ENCODE data around the gene ANGPT4.

ANGPT4 gene

DNA sequence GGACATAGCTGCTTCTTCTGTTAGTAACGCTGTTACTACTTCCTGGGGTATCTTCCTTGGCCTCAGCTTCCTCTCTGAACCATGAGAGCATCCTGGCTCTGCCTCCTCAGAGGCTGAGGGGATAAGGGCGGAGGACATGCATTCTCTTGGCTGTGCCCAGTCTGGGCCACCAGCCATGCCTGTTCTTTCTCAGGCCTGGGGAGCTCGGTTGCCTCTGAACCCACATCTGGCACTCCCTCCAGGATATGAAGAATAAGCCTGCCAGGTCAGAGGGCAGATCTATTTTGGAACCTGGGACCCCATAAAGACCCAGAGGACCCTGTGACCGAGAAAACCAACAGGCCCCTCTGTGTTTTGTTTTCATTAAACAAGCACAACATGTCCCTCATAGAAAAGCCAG, 6.6 kb upstream of the ANGPT4 start:
- H4K20me1 ChIP-seq (ENCODE audit: insufficient read depth, low read length), result no peaks in the 10 kb centered on the region
- no peak overlapping the region for H3K4me2 ChIP-seq (ENCODE audit: low read length)
- H3K4me1 ChIP-seq (ENCODE audit: low read length), result no peaks in the 10 kb centered on the region
- H3K9me3 ChIP-seq (ENCODE audit: insufficient read depth, low read length), result no peaks in the 10 kb centered on the region
- no peak overlapping the region for H3K27ac ChIP-seq (ENCODE audit: low read length)
- no peaks in the 10 kb centered on the region for H3K79me2 ChIP-seq (ENCODE audit: low read length)
- no peak overlapping the region for H3K9ac ChIP-seq (ENCODE audit: low read length)
- H3K36me3 ChIP-seq (replicated peaks; ENCODE audit: low read depth, low read length), result no peaks in the 10 kb centered on the region
- peaks cover 13% of the 10 kb centered on the region; the same call in 1 of the 2 replicates for H3K27me3 ChIP-seq (ENCODE audit: low read depth, low read length)
- H3K4me3 ChIP-seq (ENCODE audit: low read length), result no peak overlapping the region
- no peak for TF ChIP-seq EZH2phosphoT487 (IDR thresholded peaks at IDR 0.05; ENCODE audit: low read depth)
- TF ChIP-seq, protein P1, sequence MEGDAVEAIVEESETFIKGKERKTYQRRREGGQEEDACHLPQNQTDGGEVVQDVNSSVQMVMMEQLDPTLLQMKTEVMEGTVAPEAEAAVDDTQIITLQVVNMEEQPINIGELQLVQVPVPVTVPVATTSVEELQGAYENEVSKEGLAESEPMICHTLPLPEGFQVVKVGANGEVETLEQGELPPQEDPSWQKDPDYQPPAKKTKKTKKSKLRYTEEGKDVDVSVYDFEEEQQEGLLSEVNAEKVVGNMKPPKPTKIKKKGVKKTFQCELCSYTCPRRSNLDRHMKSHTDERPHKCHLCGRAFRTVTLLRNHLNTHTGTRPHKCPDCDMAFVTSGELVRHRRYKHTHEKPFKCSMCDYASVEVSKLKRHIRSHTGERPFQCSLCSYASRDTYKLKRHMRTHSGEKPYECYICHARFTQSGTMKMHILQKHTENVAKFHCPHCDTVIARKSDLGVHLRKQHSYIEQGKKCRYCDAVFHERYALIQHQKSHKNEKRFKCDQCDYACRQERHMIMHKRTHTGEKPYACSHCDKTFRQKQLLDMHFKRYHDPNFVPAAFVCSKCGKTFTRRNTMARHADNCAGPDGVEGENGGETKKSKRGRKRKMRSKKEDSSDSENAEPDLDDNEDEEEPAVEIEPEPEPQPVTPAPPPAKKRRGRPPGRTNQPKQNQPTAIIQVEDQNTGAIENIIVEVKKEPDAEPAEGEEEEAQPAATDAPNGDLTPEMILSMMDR (IDR thresholded peaks at IDR 0.05; ENCODE audit: low read depth, low read length), result no peak
- no peak overlapping the region for H2AFZ ChIP-seq (ENCODE audit: low read depth, low read length)

GRCh38 chr20:921068-921467, 4.9 kb upstream of the ANGPT4 start:
- H3K4me1 ChIP-seq (ENCODE audit: low read length), result no peaks in the 10 kb centered on the region
- no peak overlapping the region for H3K4me2 ChIP-seq (ENCODE audit: low read length)
- no peak overlapping the region for H3K27ac ChIP-seq (ENCODE audit: low read length)
- H3K36me3 ChIP-seq (replicated peaks; ENCODE audit: low read depth, low read length), result no peaks in the 10 kb centered on the region
- no peak overlapping the region for H3K4me3 ChIP-seq (ENCODE audit: low read length)
- no peaks in the 10 kb centered on the region for H3K79me2 ChIP-seq (ENCODE audit: low read length)
- no peak overlapping the region for H3K9ac ChIP-seq (ENCODE audit: low read length)
- TF ChIP-seq EZH2phosphoT487 (IDR thresholded peaks at IDR 0.05; ENCODE audit: low read depth), result no peak
- TF ChIP-seq, protein P1 (IDR thresholded peaks at IDR 0.05; ENCODE audit: low read depth, low read length), result no peak
- no peak overlapping the region for H2AFZ ChIP-seq (ENCODE audit: low read depth, low read length)
- no peaks in the 10 kb centered on the region for H3K9me3 ChIP-seq (ENCODE audit: insufficient read depth, low read length)
- peaks cover 3% of the 10 kb centered on the region; the same call in 1 of the 2 replicates for H3K27me3 ChIP-seq (ENCODE audit: low read depth, low read length)
- H4K20me1 ChIP-seq (ENCODE audit: insufficient read depth, low read length), result no peaks in the 10 kb centered on the region

DNA sequence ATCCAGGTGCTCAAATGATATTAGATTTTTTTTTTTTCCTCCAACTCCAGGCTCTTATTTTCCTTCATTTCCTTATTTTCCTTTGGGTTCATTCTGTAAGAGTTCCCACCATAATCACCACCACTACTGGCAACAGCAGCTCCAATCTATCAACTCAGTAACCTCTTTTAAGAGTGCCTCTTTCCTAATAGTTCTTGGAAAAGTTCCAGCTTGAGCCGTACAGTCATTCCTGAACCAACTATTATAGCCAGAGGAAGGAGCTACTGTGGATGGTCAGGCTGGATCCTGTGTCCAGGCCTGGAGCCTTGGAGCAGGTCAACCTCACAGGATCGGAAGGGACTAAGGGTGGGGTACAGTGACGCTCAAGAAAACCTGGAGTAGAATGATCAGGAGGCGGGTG, 4.2 kb upstream of the ANGPT4 start:
- no peak overlapping the region for H3K9ac ChIP-seq (ENCODE audit: low read length)
- H3K4me2 ChIP-seq (ENCODE audit: low read length), result no peak overlapping the region
- H3K4me1 ChIP-seq (ENCODE audit: low read length), result no peaks in the 10 kb centered on the region
- H4K20me1 ChIP-seq (ENCODE audit: insufficient read depth, low read length), result no peaks in the 10 kb centered on the region
- no peak for TF ChIP-seq EZH2phosphoT487 (IDR thresholded peaks at IDR 0.05; ENCODE audit: low read depth)
- TF ChIP-seq, protein P1 (IDR thresholded peaks at IDR 0.05; ENCODE audit: low read depth, low read length), result no peak
- no peaks in the 10 kb centered on the region for H3K27me3 ChIP-seq (ENCODE audit: low read depth, low read length)
- H3K36me3 ChIP-seq (replicated peaks; ENCODE audit: low read depth, low read length), result no peaks in the 10 kb centered on the region
- H3K4me3 ChIP-seq (ENCODE audit: low read length), result no peak overlapping the region
- H3K9me3 ChIP-seq (ENCODE audit: insufficient read depth, low read length), result no peaks in the 10 kb centered on the region
- no peaks in the 10 kb centered on the region for H3K79me2 ChIP-seq (ENCODE audit: low read length)
- H3K27ac ChIP-seq (ENCODE audit: low read length), result no peak overlapping the region
- no peak overlapping the region for H2AFZ ChIP-seq (ENCODE audit: low read depth, low read length)

DNA sequence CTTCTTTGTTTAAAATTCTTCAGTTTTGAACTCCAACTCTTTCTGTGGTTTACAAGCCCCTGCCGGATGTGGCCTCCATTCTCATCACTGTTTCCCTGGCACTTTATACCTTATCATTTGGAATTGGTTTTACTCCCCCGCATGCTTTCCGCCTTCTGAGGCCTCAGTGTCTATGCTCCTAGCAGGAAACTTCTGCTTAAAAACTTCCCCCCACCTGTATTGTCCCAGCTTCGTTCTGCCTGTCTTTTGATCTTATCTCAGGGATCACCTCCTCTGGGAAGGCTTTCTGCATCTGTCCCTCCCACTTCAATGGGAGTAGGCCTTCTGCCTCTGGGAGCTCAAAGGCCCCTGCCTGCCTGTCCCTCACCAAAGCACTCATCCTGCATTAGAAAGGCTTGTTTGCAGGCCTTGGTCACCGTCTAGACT, 3.4 kb upstream of the ANGPT4 start:
- Histone ChIP-seq H2AFZ (ENCODE audit: low read depth, low read length) (no peak overlapping the region), H4K20me1 (ENCODE audit: insufficient read depth, low read length) (no peaks in the 10 kb centered on the region), H3K4me3 (ENCODE audit: low read length) (no peak overlapping the region), H3K9me3 (ENCODE audit: insufficient read depth, low read length) (no peaks in the 10 kb centered on the region), H3K4me2 (ENCODE audit: low read length) (no peak overlapping the region), H3K4me1 (ENCODE audit: low read length) (no peaks in the 10 kb centered on the region), H3K79me2 (ENCODE audit: low read length) (no peaks in the 10 kb centered on the region), H3K27me3 (ENCODE audit: low read depth, low read length) (no peaks in the 10 kb centered on the region), H3K9ac (ENCODE audit: low read length) (no peak overlapping the region), H3K27ac (ENCODE audit: low read length) (no peak overlapping the region), H3K36me3 (replicated peaks; ENCODE audit: low read depth, low read length) (no peaks in the 10 kb centered on the region)
- TF ChIP-seq, protein P1 (IDR thresholded peaks at IDR 0.05; ENCODE audit: low read depth, low read length), result no peak
- TF ChIP-seq EZH2phosphoT487 (IDR thresholded peaks at IDR 0.05; ENCODE audit: low read depth), result no peak
